ENCODE results near the gene PACRG.

- TF ChIP-seq GATA2 (IDR thresholded peaks at IDR 0.05; ENCODE audit: low read depth, low read length) (no peak), GATA3 (IDR thresholded peaks at IDR 0.05; ENCODE audit: low read depth, low read length) (no peak)
These were observed 619.3 kb downstream of the PACRG start for GRCh38 chr6:163347021-163347446.
